Karpas-422 (cell line): ENCODE results near the gene APH1B. TPM values are rescaled to one million over a fixed set of nuclear protein-coding genes. Genes with fewer than 3 reads are reported as not detected.

Experiments used
- DNase-seq: peaks from one replicate; pipeline ENCODE4 v3.0.0-alpha.2; 2015
- H2AFZ ChIP-seq: fragments of 200-600 bp; sonication (generic); 2 replicates; pipeline ENCODE4 v1.6.1; 2014; ENCODE audit warnings: antibody characterized with exemption, low read length, mixed read lengths
- H3K27ac ChIP-seq: fragments of 200-600 bp; sonication (generic); 2 replicates; pipeline ENCODE4 v1.5.1; 2014; ENCODE audit warnings: mild to moderate bottlenecking, low read length, moderate library complexity
- H3K27me3 ChIP-seq: fragments of 200-600 bp; sonication (generic); 2 replicates; pipeline ENCODE4 v1.6.1; 2014; ENCODE audit warnings: low read length, mixed read lengths
- H3K36me3 ChIP-seq: fragments of 200-600 bp; sonication (generic); 2 replicates; pipeline ENCODE4 v1.6.1; 2014; ENCODE audit warnings: low read length, mixed read lengths; ENCODE audit not compliant: insufficient read depth
- H3K4me1 ChIP-seq: fragments of 200-600 bp; sonication (generic); 2 replicates; pipeline ENCODE4 v1.6.1; 2014; ENCODE audit warnings: mild to moderate bottlenecking, low read length, mixed read lengths
- H3K4me2 ChIP-seq: fragments of 200-600 bp; sonication (generic); 2 replicates; pipeline ENCODE4 v1.6.1; 2014; ENCODE audit warnings: low read length, low read depth, mild to moderate bottlenecking; ENCODE audit not compliant: poor library complexity, severe bottlenecking
- H3K4me3 ChIP-seq: fragments of 200-600 bp; sonication (generic); 2 replicates; pipeline ENCODE4 v1.5.1; 2014; ENCODE audit warnings: mild to moderate bottlenecking, antibody characterized with exemption, low read length, mixed read lengths
- H3K79me2 ChIP-seq: fragments of 200-600 bp; sonication (generic); 2 replicates; pipeline ENCODE4 v1.6.1; 2014; ENCODE audit warnings: mild to moderate bottlenecking, low read length, mixed read lengths
- H3K9ac ChIP-seq: fragments of 200-600 bp; sonication (generic); 2 replicates; pipeline ENCODE4 v1.6.0; 2014; ENCODE audit warnings: low read length
- H3K9me2 ChIP-seq: fragments of 200-600 bp; sonication (generic), shearing (Covaris generic); replicated peaks from 2 replicates; pipeline ENCODE4 v1.6.0; 2014; ENCODE audit warnings: mild to moderate bottlenecking, low read length, moderate library complexity; ENCODE audit not compliant: insufficient read depth
- H3K9me3 ChIP-seq: fragments of 300-700, 200-600 bp; sonication (generic); 2 replicates; pipeline ENCODE4 v1.6.1; 2014; ENCODE audit warnings: low read length, mixed read lengths
- H4K20me1 ChIP-seq: fragments of 200-600 bp; sonication (generic); 2 replicates; pipeline ENCODE4 v1.6.1; 2014; ENCODE audit warnings: mild to moderate bottlenecking, antibody characterized with exemption, low read length, low read depth; ENCODE audit not compliant: insufficient read depth
- total RNA-seq: library from RNA; depleted of rRNA; stranded (reverse); fragments of >200 nt; shearing (Covaris generic); gene quantifications from 2 replicates; pipeline ENCODE4 v1.2.3, GENCODE V29; 2014; ENCODE audit warnings: low replicate concordance

APH1B gene
- total RNA-seq, 1 experiment from 2014 or later: 34.8 TPM

DNA sequence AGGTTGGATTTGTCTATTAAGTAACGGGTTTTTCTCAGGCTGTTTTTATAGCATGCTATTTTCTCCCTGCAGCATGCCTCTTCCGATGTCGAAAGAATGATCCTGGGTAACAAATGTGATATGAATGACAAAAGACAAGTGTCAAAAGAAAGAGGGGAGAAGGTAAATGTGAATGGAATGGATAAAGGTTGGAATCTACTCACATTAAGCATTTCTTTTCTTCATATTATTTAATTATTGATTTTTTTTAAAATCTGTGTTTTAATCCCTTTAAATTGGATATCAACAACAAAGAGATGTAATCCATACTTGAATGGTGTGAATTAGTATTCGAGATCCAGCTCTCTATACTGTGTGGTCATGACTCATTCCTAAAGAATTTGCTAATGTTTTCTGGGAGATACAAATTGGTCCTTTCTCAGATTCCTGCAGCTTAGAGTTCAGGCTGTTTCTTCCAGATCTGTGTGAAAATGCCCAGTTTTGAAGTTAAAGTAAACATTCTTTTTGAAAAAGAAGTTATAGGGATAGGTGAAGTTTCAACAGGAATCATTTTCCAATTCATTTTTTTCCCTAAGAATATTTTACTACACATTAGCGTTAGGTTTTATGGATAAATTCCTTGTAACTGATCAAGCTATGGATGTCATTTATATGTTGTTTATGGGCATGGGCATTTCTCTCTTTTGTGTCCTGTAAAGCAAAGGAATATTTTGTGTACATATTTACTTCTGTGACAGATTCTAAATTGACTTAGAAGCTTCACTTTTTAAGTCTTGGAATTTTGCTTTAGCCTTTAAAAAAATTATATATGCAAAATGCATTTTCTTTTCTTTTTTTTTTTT is 20.8 kb upstream of the APH1B start:
- no peaks in the 10 kb centered on the region for H3K79me2 ChIP-seq
- no peaks in the 10 kb centered on the region for H3K9me2 ChIP-seq
- no peaks in the 10 kb centered on the region for H3K27me3 ChIP-seq
- H4K20me1 ChIP-seq: no peaks in the 10 kb centered on the region
- no peak overlapping the region for H3K27ac ChIP-seq
- no peak overlapping the region for H3K4me3 ChIP-seq
- no peak overlapping the region for H2AFZ ChIP-seq
- H3K4me1 ChIP-seq: peaks cover 10% of the 10 kb centered on the region
- no peak overlapping the region for H3K4me2 ChIP-seq
- no peaks in the 10 kb centered on the region for H3K9me3 ChIP-seq
- no peak overlapping the region for H3K9ac ChIP-seq
- no peaks in the 10 kb centered on the region; the same call in 1 of the 2 replicates for H3K36me3 ChIP-seq
- peak; percentile 22 for DNase-seq

DNA sequence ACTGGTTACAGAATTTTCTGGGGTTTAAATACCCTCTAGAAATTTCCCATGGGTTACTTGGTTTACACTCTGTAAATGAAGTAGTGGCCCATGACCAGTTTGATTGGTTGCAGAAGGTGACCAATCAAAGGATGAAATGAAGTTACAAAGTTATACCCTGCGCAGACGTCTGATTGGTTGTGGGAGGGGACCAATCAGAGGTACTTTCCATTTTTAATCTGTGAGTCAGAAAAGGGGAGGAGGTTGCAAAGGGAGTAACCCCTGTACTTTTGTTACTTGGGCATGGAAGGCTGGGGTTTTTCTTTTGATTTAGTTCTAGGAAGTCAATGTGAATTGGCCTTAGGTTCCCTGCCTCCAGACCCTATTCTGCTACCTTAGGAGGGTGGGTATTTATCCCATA is 18.7 kb upstream of the APH1B start:
- Histone ChIP-seq H3K79me2 (no peaks in the 10 kb centered on the region), H3K27me3 (no peaks in the 10 kb centered on the region)

DNA sequence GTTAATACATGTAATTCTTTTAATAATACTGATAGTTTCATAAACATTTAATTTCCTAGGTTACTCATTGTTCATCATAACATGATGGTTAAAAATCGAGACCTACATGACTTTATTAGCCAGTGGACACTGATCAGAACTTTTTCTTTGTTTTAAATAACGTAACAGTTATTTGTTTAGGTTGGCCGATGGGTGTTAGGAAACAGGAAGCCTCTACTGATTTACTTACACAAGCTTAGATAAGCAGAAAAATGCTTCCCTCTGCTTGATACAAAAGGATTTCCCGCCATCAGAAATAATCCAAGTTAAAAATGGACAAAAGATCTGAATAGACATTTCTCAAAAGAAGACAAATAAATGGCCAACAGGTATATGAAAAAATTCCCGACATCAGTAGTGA is 16.6 kb upstream of the APH1B start:
- H4K20me1 ChIP-seq: no peaks in the 10 kb centered on the region
- no peaks in the 10 kb centered on the region for H3K9me3 ChIP-seq
- no peak overlapping the region for H3K27ac ChIP-seq
- DNase-seq: peak; percentile 29
- H3K36me3 ChIP-seq: no peaks in the 10 kb centered on the region; the same call in 1 of the 2 replicates
- no peak overlapping the region for H3K4me3 ChIP-seq
- no peaks in the 10 kb centered on the region for H3K9me2 ChIP-seq
- no peak overlapping the region for H3K4me2 ChIP-seq
- H3K27me3 ChIP-seq: no peaks in the 10 kb centered on the region
- H3K9ac ChIP-seq: no peak overlapping the region
- no peak overlapping the region for H2AFZ ChIP-seq
- H3K4me1 ChIP-seq: peaks cover 3% of the 10 kb centered on the region
- no peaks in the 10 kb centered on the region for H3K79me2 ChIP-seq

More for the DNA sequence above, 18.7 kb upstream of the APH1B start:
- Histone ChIP-seq H3K27ac (no peak overlapping the region), H3K9me3 (no peaks in the 10 kb centered on the region), H4K20me1 (no peaks in the 10 kb centered on the region), H3K9ac (no peak overlapping the region), H3K4me1 (peaks cover 10% of the 10 kb centered on the region), H3K36me3 (no peaks in the 10 kb centered on the region; the same call in 1 of the 2 replicates), H3K9me2 (no peaks in the 10 kb centered on the region), H3K4me2 (no peak overlapping the region), H2AFZ (no peak overlapping the region), H3K4me3 (no peak overlapping the region)
- DNase-seq: peak; percentile 34

DNA sequence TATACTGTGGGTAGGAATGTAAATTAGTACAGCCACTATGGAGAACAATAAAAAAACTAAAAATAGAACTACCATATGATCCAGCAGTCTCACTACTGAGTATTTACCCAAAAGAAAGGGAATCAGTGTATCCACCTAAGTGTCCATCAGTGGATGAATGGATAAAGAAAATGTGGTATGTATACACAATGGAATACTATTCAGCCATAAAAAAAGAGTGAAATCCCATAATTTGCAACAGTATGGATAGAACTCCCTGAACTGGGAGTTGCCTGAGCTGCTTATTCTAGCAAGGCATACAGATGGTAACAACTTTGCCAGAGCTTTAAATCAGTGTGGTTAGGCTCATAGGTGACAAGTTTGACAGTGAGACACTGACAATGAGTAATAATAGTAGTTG is 16.1 kb upstream of the APH1B start:
- Histone ChIP-seq H3K4me1 (no peaks in the 10 kb centered on the region), H3K9me3 (no peaks in the 10 kb centered on the region), H3K79me2 (no peaks in the 10 kb centered on the region), H3K9me2 (no peaks in the 10 kb centered on the region), H3K36me3 (no peaks in the 10 kb centered on the region; the same call in 1 of the 2 replicates), H3K9ac (no peak overlapping the region), H2AFZ (no peak overlapping the region), H4K20me1 (no peaks in the 10 kb centered on the region), H3K4me3 (no peak overlapping the region), H3K4me2 (no peak overlapping the region), H3K27ac (no peak overlapping the region), H3K27me3 (no peaks in the 10 kb centered on the region)
- DNase-seq: no peak

DNA sequence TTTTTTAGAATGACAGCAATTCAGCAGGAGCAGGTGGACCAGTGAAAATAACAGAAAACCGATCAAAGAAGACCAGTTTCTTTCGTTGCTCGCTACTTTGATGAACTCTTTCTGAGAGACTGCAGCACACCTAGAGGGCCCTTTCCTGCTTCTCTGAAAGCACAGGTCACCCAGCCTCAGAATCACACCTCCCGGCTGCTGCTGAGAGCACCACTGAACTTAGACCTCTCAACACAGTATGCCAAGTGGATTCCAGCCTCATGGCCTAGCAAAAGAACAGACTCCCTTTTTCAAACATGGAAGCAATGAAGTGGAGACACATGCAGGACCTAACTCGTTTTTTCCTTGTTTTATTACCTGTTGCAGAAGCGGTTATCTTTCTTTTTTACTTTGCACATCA is 13.9 kb upstream of the APH1B start:
- Histone ChIP-seq H3K9me3 (no peaks in the 10 kb centered on the region), H3K4me3 (no peak overlapping the region), H3K4me1 (no peaks in the 10 kb centered on the region), H3K27me3 (no peaks in the 10 kb centered on the region), H3K79me2 (no peaks in the 10 kb centered on the region), H3K27ac (no peak overlapping the region), H3K4me2 (no peak overlapping the region), H3K9me2 (no peaks in the 10 kb centered on the region), H4K20me1 (no peaks in the 10 kb centered on the region), H3K36me3 (no peaks in the 10 kb centered on the region; the same call in 1 of the 2 replicates), H3K9ac (no peak overlapping the region), H2AFZ (no peak overlapping the region)
- DNase-seq: no peak

DNA sequence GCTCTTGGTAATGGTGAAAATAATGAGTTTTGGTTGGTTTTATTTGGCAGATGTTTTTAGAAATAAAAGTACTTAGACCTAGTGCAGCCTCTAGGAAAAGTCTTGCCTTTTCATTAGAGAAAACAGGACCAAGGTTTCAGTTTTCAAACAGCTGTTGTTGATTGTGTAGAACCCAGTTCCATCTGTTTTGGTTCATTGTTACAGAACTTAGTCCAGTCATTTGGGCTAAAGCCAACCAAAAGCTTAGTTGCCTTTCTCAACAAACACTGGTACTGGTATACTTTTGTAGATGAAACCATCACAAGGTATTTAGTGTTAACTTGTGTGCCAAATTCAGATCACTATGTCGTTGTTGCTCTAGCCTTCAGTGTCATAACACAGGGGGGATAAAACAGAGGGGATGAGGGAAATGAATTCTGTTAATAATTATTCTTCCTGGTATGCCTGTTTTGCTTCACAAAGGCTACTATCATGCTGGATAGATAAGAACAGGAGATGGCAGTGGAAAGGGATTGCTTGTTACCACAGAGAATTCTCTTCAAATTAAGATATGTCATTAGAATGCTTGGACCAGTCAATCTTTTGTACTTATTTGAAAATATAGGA is 12.6 kb upstream of the APH1B start:
- Histone ChIP-seq H2AFZ (no peak overlapping the region), H3K9me3 (no peaks in the 10 kb centered on the region), H3K4me1 (no peaks in the 10 kb centered on the region), H3K79me2 (no peaks in the 10 kb centered on the region), H4K20me1 (no peaks in the 10 kb centered on the region), H3K9me2 (no peaks in the 10 kb centered on the region), H3K9ac (no peak overlapping the region), H3K4me2 (no peak overlapping the region), H3K36me3 (no peaks in the 10 kb centered on the region), H3K4me3 (no peak overlapping the region), H3K27ac (no peak overlapping the region), H3K27me3 (no peaks in the 10 kb centered on the region)
- no peak for DNase-seq

DNA sequence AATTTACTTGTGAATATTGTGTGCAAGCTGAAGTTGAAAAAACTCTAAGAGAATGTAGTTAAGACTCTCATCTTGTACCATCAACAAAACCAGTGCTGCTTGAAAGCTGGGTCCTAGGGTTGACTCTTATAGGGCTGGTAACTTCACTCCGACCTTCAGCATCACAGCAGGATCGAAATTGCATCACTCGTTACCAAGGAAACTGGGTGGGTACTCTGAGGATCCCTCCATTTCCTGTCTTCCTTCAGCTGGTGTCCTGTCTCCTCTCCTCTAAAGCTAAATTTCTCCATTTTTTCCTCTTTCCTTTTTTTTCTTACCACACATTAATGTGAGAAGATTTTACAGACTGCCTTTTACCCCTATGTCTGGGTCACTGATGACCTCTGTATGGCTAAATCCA is 3.0 kb upstream of the APH1B start:
- 0 out of 2 replicates have a peak, but pooled peaks cover 3% of the 10 kb centered on the region for H3K36me3 ChIP-seq
- H3K4me2 ChIP-seq: no peak overlapping the region
- DNase-seq: no peak
- H3K27ac ChIP-seq: no peak overlapping the region
- H3K9me3 ChIP-seq: no peaks in the 10 kb centered on the region
- H3K27me3 ChIP-seq: no peaks in the 10 kb centered on the region
- no peaks in the 10 kb centered on the region for H3K9me2 ChIP-seq
- H3K4me3 ChIP-seq: no peak overlapping the region
- no peak overlapping the region for H2AFZ ChIP-seq
- H3K4me1 ChIP-seq: peaks cover 21% of the 10 kb centered on the region
- H3K79me2 ChIP-seq: peaks cover 17% of the 10 kb centered on the region
- no peak overlapping the region for H3K9ac ChIP-seq
- no peaks in the 10 kb centered on the region for H4K20me1 ChIP-seq

DNA sequence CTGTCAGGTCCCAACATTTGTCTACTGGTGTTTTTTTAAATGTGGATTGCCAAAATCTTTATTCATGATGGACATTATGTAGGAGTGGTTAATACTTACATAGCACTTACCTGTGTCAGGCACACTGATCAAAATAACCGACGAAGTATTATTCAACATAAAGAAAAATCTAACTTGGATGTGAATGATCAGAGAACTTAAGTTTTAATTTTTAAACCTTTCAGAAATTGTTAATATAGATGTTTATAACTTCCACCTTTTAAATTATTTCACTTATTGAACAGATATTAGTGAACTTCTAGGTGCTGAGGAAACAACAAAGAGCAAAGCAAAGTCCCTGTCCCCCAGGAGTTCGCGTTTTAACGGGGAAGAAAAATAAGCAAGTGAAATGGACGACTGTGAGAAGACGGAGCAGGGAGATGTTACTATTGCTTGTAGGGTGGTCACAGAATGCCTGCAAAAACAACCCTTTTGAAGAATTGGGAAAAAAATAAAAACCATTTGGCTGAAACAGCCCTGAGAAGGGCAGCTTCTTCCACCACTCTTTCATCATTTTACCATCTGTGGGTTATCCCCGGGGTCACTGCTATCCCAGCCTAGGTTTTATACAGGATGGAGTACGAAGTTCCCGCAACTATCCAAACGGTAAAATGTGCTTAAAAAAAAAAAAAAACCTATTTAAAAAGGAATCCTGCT is 915 bp upstream of the APH1B start:
- peaks cover 21% of the 10 kb centered on the region for H3K4me1 ChIP-seq
- H4K20me1 ChIP-seq: no peaks in the 10 kb centered on the region
- peaks cover 11% of the 10 kb centered on the region; the same call in 1 of the 2 replicates for H3K36me3 ChIP-seq
- 0 out of 2 replicates have a peak overlapping the region, but pooled peaks have one; percentile 39 for H3K27ac ChIP-seq
- H3K9me3 ChIP-seq: no peaks in the 10 kb centered on the region
- peak overlapping the region; percentile 98 for H3K4me2 ChIP-seq
- peaks cover 17% of the 10 kb centered on the region for H3K79me2 ChIP-seq
- no peaks in the 10 kb centered on the region for H3K9me2 ChIP-seq
- H3K9ac ChIP-seq: peak overlapping the region; percentile 83
- DNase-seq: no peak
- H3K27me3 ChIP-seq: no peaks in the 10 kb centered on the region
- peak overlapping the region; percentile 94 for H2AFZ ChIP-seq
- peak overlapping the region; percentile 77 for H3K4me3 ChIP-seq
